SK-N-SH (cell line): ENCODE data around the gene ASIC1.
"Not testable (repeated sequence)": the region's sequence is repeated elsewhere in the genome, so short reads cannot be mapped to it uniquely, and the experiment has no call there.

Experiments used
- CTCF ChIP-seq: fragments of 200-600 bp; sonication (generic); IDR thresholded peaks from 2 replicates; pipeline ENCODE4 v1.6.1; 2017; ENCODE audit warnings: antibody characterized with exemption, mild to moderate bottlenecking, moderate library complexity
- EP300 ChIP-seq, 2 experiments: IDR thresholded peaks; 2 replicates each; pipeline versions ENCODE4 v1.4.0 to v1.6.1; 2012; ENCODE audit warnings: borderline replicate concordance in 1 of 2, low read depth in 1 of 2, low read length in 1 of 2
- EZH2phosphoT487 ChIP-seq: fragments of 200-600 bp; sonication (generic); IDR thresholded peaks from 2 replicates; pipeline ENCODE4 v1.6.1; 2017; ENCODE audit warnings: low read depth, mixed run types, mild to moderate bottlenecking, antibody characterized with exemption, moderate library complexity, borderline replicate concordance
- RAD21 ChIP-seq: IDR thresholded peaks from 2 replicates; pipeline ENCODE4 v1.6.1; 2012; ENCODE audit warnings: mild to moderate bottlenecking, low read length
- SIN3A ChIP-seq: IDR thresholded peaks from 2 replicates; pipeline ENCODE4 v1.6.1; 2012; ENCODE audit warnings: low read depth, mild to moderate bottlenecking, low read length, moderate library complexity, borderline replicate concordance
- USF2 ChIP-seq: fragments of 150-350 bp; IDR thresholded peaks from 2 replicates; pipeline ENCODE4 v1.6.1; 2017; ENCODE audit warnings: antibody characterized with exemption, low read length, low read depth, borderline replicate concordance
- ZBTB33 ChIP-seq: IDR thresholded peaks from 2 replicates; pipeline ENCODE4 v1.4.0; 2012; ENCODE audit warnings: low read depth, borderline replicate concordance

- not testable (repeated sequence) for TF ChIP-seq CTCF; ZBTB33; USF2; RAD21; EP300 (IDR thresholded peaks at IDR 0.05; ENCODE audit: borderline replicate concordance in 1 of 2, low read depth in 1 of 2, low read length in 1 of 2); SIN3A; EZH2phosphoT487
Measured at GRCh38 chr12:50084409-50084774, 27.0 kb downstream of the ASIC1 start.
